ENCODE results near the gene HSPA9.

HSPA9 gene

GRCh38 chr5:138603249-138603920, 28.2 kb upstream of the HSPA9 start (continued):
- TF ChIP-seq KLF10 (tag by site-specific recombination; IDR thresholded peaks at IDR 0.05), result no peak

DNA sequence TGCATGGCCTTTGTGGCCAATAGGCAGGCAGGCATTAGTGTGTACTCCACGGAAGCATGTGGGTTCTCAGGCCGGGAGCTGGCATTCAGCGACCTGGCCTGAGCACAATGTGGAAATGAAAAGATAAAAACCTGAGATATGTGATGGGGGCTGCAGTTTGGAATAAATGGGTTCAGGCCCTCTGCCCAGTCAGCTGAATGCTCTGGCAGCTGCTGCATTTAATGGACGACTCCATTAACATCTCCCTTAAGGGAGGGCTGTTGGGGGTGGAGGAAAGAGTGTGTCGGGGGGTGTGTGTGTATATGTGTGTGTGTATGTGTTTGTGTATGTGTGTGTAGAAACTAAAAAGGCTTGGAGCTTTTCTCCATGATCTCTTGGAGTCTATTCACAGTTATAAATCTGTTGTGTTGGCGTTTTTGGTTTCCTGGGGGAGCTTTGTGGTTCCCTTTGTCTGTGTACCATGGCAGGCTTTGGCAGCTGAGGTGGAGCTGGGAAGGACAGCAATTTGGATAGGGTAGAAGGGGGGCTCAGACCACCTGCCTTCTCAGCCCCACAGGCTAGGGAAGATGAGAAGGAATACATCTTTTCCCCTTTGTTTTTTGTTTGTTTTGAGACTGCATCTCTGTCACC, 27.3 kb upstream of the HSPA9 start:
- no peaks in the 10 kb centered on the region for H3K4me1 ChIP-seq (ENCODE audit: control insufficient read depth, insufficient read depth, low read length)
- H3K9me3 ChIP-seq (ENCODE audit: control insufficient read depth, insufficient read depth, low read depth, low read length), result no peaks in the 10 kb centered on the region
- no peaks in the 10 kb centered on the region for H3K36me3 ChIP-seq (ENCODE audit: control insufficient read depth in 2 of 2, insufficient read depth in 1 of 2, low read length in 2 of 2)
- CTCF ChIA-PET, result interaction anchor here (1.6 to 1.7 kb wide), 2 partner anchors 9 to 23 kb away, joined by 6 to 8 read pairs; no protein-coding TSS in a partner anchor
- POLR2A ChIA-PET, result interaction anchor here (0.6 kb wide), 1 partner anchor 24 kb away, joined by 4 read pairs; no protein-coding TSS in a partner anchor
- no peak overlapping the region for H3K4me3 ChIP-seq (ENCODE audit: low read depth, low read length)
- H3K27ac ChIP-seq (ENCODE audit: extremely low read depth, low read depth, low read length), result no peak overlapping the region
- TF ChIP-seq ZNF529 (tag by site-specific recombination; IDR thresholded peaks at IDR 0.05; ENCODE audit: insufficient replicate concordance) (no peak), ZNF791 (tag by site-specific recombination; IDR thresholded peaks at IDR 0.05) (no peak), ZSCAN30 (tag by site-specific recombination; IDR thresholded peaks at IDR 0.05) (no peak)
- TF ChIP-seq, protein P1, sequence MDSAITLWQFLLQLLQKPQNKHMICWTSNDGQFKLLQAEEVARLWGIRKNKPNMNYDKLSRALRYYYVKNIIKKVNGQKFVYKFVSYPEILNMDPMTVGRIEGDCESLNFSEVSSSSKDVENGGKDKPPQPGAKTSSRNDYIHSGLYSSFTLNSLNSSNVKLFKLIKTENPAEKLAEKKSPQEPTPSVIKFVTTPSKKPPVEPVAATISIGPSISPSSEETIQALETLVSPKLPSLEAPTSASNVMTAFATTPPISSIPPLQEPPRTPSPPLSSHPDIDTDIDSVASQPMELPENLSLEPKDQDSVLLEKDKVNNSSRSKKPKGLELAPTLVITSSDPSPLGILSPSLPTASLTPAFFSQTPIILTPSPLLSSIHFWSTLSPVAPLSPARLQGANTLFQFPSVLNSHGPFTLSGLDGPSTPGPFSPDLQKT (IDR thresholded peaks at IDR 0.05; ENCODE audit: borderline replicate concordance, low read depth, low read length), result no peak

- H3K27ac ChIP-seq (ENCODE audit: extremely low read depth, low read depth, low read length), result no peak overlapping the region
- no peak overlapping the region for H3K4me3 ChIP-seq (ENCODE audit: low read depth, low read length)
- no peaks in the 10 kb centered on the region for H3K9me3 ChIP-seq (ENCODE audit: control insufficient read depth, insufficient read depth, low read depth, low read length)
- TF ChIP-seq ZNF626 (tag by site-specific recombination; IDR thresholded peaks at IDR 0.05), result no peak
- TF ChIP-seq, protein P2, sequence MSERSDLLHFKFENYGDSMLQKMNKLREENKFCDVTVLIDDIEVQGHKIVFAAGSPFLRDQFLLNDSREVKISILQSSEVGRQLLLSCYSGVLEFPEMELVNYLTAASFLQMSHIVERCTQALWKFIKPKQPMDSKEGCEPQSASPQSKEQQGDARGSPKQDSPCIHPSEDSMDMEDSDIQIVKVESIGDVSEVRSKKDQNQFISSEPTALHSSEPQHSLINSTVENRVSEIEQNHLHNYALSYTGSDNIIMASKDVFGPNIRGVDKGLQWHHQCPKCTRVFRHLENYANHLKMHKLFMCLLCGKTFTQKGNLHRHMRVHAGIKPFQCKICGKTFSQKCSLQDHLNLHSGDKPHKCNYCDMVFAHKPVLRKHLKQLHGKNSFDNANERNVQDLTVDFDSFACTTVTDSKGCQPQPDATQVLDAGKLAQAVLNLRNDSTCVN (tag by site-specific recombination; optimal IDR thresholded peaks at IDR 0.05), result no peak
- no peaks in the 10 kb centered on the region for H3K36me3 ChIP-seq (ENCODE audit: control insufficient read depth in 2 of 2, insufficient read depth in 1 of 2, low read length in 2 of 2)
- no peaks in the 10 kb centered on the region for H3K4me1 ChIP-seq (ENCODE audit: control insufficient read depth, insufficient read depth, low read length)
- ChIA-PET POLR2A (interaction anchor here (0.6 kb wide), 1 partner anchor 673 kb away, joined by 4 read pairs; no protein-coding TSS in a partner anchor), CTCF (no interaction called here)
These were observed 26.2 kb upstream of the HSPA9 start for GRCh38 chr5:138601444-138601843.

DNA sequence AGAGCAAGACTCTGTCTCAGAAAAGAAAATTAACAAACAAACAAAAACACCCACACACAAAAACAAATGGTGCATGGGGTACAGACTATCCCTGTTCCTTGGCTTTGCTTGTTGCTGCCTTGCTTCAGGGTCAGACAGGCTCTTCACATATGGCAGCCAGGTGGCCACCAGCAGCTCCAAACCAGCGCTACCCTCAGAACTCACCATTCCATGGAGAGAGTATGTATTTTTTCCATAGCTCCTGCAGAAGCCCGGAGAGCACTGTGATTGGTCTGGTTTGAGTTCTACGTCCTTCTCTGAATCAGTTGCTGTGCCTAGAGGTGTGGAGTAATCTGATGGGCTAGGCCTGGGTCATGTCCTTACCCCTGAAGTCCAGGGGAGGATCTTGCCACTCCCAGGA, 25.2 kb upstream of the HSPA9 start:
- ChIA-PET CTCF (interaction anchor here (0.5 to 1.4 kb wide), 4 partner anchors 9 to 1101 kb away, joined by 3 read pairs; no protein-coding TSS in a partner anchor), POLR2A (no interaction called here)
- Histone ChIP-seq H3K9me3 (ENCODE audit: control insufficient read depth, insufficient read depth, low read depth, low read length) (no peaks in the 10 kb centered on the region), H3K4me1 (ENCODE audit: control insufficient read depth, insufficient read depth, low read length) (no peaks in the 10 kb centered on the region), H3K4me3 (ENCODE audit: low read depth, low read length) (no peak overlapping the region), H3K27ac (ENCODE audit: extremely low read depth, low read depth, low read length) (no peak overlapping the region), H3K36me3 (ENCODE audit: control insufficient read depth in 2 of 2, insufficient read depth in 1 of 2, low read length in 2 of 2) (no peaks in the 10 kb centered on the region)
- TF ChIP-seq KLF1 (tag by site-specific recombination; IDR thresholded peaks at IDR 0.05), result no peak

DNA sequence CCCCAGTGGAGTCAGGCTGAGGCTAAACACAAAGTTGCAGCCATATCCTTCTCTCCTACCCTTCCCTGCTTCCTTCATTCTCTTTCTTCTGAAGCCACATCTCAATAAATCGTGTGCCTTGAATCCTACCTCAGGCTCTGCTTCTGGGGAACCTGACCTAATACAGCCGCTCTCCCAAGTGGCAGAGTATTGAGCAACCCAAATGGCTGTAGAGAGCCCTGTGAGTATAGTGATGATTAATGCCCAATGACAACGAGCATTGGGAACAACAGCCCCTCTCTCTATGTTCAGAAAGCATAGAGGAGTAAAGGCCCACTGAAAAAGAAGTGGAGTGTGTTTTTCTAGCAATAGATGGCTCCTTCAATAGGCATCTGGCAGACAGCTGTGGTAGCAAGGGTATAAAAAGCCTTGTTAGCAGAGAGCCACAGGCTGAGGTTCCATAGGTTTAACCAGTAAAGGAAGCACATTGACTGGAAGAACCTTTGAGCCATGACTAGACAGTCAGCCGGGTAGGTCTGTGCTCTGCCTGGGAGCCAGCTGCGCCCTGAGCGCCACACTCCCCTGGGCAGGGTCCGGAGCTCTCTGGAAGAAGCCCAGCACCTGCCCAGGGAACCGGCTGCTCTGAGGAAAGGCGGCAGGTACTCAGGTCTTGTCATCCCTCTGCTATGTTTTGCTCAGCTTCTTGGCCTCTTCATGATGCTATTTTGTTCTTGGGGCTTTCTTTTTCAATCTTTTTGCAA, 22.6 kb upstream of the HSPA9 start:
- no peak overlapping the region for H3K4me3 ChIP-seq (ENCODE audit: low read depth, low read length)
- no peaks in the 10 kb centered on the region for H3K9me3 ChIP-seq (ENCODE audit: control insufficient read depth, insufficient read depth, low read depth, low read length)
- ChIA-PET CTCF (interaction anchor here (0.5 to 4.0 kb wide), 4 partner anchors 18 to 110 kb away, joined by 3 to 22 read pairs (median 4); no protein-coding TSS in a partner anchor), POLR2A (no interaction called here)
- no peaks in the 10 kb centered on the region for H3K4me1 ChIP-seq (ENCODE audit: control insufficient read depth, insufficient read depth, low read length)
- no peak overlapping the region for H3K27ac ChIP-seq (ENCODE audit: extremely low read depth, low read depth, low read length)
- no peaks in the 10 kb centered on the region for H3K36me3 ChIP-seq (ENCODE audit: control insufficient read depth in 2 of 2, insufficient read depth in 1 of 2, low read length in 2 of 2)
- TF ChIP-seq ZNF701 (tag by site-specific recombination; IDR thresholded peaks at IDR 0.05), result no peak
- TF ChIP-seq ZNF529 (tag by site-specific recombination; IDR thresholded peaks at IDR 0.05; ENCODE audit: insufficient replicate concordance), result no peak
- no peak for TF ChIP-seq ZNF10 (tag by site-specific recombination; IDR thresholded peaks at IDR 0.05)
- TF ChIP-seq ZSCAN16 (tag by site-specific recombination; IDR thresholded peaks at IDR 0.05), result no peak
- TF ChIP-seq ZFP3 (tag by site-specific recombination; IDR thresholded peaks at IDR 0.05; ENCODE audit: low read depth), result no peak
- TF ChIP-seq, protein P3, sequence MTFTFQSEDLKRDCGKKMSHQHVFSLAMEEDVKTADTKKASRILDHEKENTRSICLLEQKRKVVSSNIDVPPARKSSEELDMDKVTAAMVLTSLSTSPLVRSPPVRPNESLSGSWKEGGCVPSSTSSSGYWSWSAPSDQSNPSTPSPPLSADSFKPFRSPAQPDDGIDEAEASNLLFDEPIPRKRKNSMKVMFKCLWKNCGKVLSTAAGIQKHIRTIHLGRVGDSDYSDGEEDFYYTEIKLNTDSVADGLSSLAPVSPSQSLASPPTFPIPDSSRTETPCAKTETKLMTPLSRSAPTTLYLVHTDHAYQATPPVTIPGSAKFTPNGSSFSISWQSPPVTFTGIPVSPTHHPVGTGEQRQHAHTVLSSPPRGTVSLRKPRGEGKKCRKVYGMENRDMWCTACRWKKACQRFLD (tag by site-specific recombination; IDR thresholded peaks at IDR 0.05), result no peak
- TF ChIP-seq, protein P4, sequence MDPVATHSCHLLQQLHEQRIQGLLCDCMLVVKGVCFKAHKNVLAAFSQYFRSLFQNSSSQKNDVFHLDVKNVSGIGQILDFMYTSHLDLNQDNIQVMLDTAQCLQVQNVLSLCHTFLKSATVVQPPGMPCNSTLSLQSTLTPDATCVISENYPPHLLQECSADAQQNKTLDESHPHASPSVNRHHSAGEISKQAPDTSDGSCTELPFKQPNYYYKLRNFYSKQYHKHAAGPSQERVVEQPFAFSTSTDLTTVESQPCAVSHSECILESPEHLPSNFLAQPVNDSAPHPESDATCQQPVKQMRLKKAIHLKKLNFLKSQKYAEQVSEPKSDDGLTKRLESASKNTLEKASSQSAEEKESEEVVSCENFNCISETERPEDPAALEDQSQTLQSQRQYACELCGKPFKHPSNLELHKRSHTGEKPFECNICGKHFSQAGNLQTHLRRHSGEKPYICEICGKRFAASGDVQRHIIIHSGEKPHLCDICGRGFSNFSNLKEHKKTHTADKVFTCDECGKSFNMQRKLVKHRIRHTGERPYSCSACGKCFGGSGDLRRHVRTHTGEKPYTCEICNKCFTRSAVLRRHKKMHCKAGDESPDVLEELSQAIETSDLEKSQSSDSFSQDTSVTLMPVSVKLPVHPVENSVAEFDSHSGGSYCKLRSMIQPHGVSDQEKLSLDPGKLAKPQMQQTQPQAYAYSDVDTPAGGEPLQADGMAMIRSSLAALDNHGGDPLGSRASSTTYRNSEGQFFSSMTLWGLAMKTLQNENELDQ (tag by site-specific recombination; IDR thresholded peaks at IDR 0.05; ENCODE audit: low read depth), result no peak
- TF ChIP-seq ZNF214 (tag by site-specific recombination; IDR thresholded peaks at IDR 0.05; ENCODE audit: borderline replicate concordance), result no peak
- no peak for TF ChIP-seq ZNF580 (tag by site-specific recombination; IDR thresholded peaks at IDR 0.05)

All from HEK293 (cell line).